NCI-H2196 (cell line): ENCODE results near the gene FAM216A.
"Not testable (repeated sequence)": the region's sequence is repeated elsewhere in the genome, so short reads cannot be mapped to it uniquely, and the experiment has no call there.

Source experiments
- DNase-seq: peaks from one replicate; lab custom pipeline; 2025; ENCODE audit not compliant: unreplicated experiment; lab: John Stamatoyannopoulos, UW

Gene FAM216A

GRCh38 chr12:110498984-110499706, 30.5 kb downstream of the FAM216A start:
- DNase-seq: no peak

- peak; percentile 65 for DNase-seq
These were observed 32.7 kb downstream of the FAM216A start for GRCh38 chr12:110501399-110501751.

GRCh38 chr12:110501752-110502738, 33.4 kb downstream of the FAM216A start, which contains the start of the genes RAD9B and VPS29:
RAD9B (plus strand) TSS chr12:110502331; CDS start chr12:110502338, 7 bp downstream.
VPS29 (minus strand) TSS chr12:110502111; CDS start chr12:110502051, 60 bp downstream.
- peak; percentile 98 for DNase-seq

- no peak for DNase-seq
These were observed 34.8 kb downstream of the FAM216A start for GRCh38 chr12:110503432-110503831.

- no peak for DNase-seq
These were observed 36.7 kb downstream of the FAM216A start for GRCh38 chr12:110505332-110505731.

- no peak for DNase-seq
These were observed 39.5 kb downstream of the FAM216A start for GRCh38 chr12:110508071-110508586.

GRCh38 chr12:110513842-110514241, 45.2 kb downstream of the FAM216A start:
- DNase-seq: no peak

GRCh38 chr12:110514363-110514762, 45.7 kb downstream of the FAM216A start:
- DNase-seq: no peak

- DNase-seq: no peak
These were observed 48.4 kb downstream of the FAM216A start for GRCh38 chr12:110516995-110517394.

GRCh38 chr12:110518014-110518413, 49.4 kb downstream of the FAM216A start:
- DNase-seq: not testable (repeated sequence)

GRCh38 chr12:110520876-110521712, 52.4 kb downstream of the FAM216A start:
- not testable (repeated sequence) for DNase-seq

- no peak for DNase-seq
These were observed 59.7 kb downstream of the FAM216A start for GRCh38 chr12:110528277-110528839.

- DNase-seq: no peak
These were observed 61.9 kb downstream of the FAM216A start for GRCh38 chr12:110530511-110530910.

- DNase-seq: peak; percentile 34
These were observed 63.2 kb downstream of the FAM216A start for GRCh38 chr12:110531741-110532333.

GRCh38 chr12:110532644-110533043, 64.0 kb downstream of the FAM216A start:
- no peak for DNase-seq

- no peak for DNase-seq
These were observed 65.0 kb downstream of the FAM216A start for GRCh38 chr12:110533607-110534006.

GRCh38 chr12:110534811-110535210, 66.2 kb downstream of the FAM216A start:
- DNase-seq: no peak

GRCh38 chr12:110536834-110537604, 68.4 kb downstream of the FAM216A start:
- DNase-seq: peak; percentile 24
